ENCODE results near the gene ATG16L1. TPM values are rescaled to one million over a fixed set of nuclear protein-coding genes. Genes with fewer than 3 reads are reported as not detected.

Gene ATG16L1
- total RNA-seq, 1 donor from 2014 or later: 20.9 TPM

DNA sequence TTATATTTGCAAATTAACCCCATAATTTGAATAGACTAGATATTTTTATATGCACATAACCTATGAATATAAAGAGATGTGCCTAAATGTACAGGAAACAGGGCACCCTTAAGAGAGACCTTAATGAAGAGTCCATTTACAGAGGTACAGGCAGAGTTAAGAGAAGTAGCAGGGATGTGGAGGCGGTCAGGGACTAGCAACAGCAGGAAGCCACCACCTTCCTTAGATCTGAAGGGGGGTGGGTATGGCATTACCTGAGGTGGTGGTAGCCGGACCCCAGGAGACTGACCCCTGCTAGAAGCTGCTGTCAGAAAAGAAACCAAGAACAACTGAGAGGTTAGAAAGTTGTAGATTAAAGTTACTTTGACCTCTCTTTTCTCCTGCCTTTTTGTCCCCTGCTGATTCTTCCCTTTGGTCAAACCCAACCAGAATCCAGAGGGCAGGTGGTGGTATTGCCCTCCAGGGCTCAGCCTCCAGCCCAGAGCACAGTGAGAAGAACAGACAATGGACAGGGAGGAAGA, 24.9 kb upstream of the ATG16L1 start:
- no peak for DNase-seq (ENCODE audit: extremely low spot score, unreplicated experiment)
- Mint-ChIP-seq H3K4me3 (ENCODE audit: unreplicated experiment) (no peak overlapping the region), H3K9me3 (ENCODE audit: unreplicated experiment) (no peaks in the 10 kb centered on the region), H3K27ac (ENCODE audit: unreplicated experiment) (no peak overlapping the region), H3K4me1 (ENCODE audit: unreplicated experiment) (no peaks in the 10 kb centered on the region), H3K27me3 (ENCODE audit: unreplicated experiment) (peaks cover 53% of the 10 kb centered on the region), H3K36me3 (ENCODE audit: unreplicated experiment) (no peaks in the 10 kb centered on the region)
- TF ChIP-seq CTCF (IDR thresholded peaks at IDR 0.05): no peak

DNA sequence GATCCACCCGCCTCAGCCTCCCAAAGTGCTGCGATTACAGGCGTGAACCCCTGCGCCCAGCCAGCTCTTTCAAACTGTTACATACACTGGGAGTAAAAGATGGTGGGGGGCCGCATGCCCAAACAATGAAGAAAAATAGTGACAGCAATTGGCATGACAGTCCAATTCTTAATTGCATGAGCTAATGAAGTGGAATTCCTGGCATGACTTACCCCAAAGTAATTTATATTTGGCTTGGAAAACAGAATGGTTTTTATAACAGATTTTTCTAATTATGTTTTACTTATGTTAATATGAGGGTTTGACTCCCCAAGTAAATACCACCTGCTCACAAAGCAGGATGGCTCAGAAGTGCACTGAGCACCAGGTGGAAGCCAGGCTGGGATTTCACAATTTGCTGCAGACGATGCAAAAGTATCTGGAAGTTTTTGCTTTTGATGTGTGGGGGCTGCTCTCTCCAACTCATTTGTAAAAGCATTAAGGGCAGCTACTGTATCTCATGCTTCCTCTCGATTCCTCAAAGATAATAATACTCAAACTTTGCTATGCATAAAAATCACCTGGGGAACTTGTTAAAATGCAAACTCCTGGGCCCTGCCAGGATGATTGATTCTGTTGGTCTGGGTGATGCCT, 24.0 kb upstream of the ATG16L1 start:
- no peak for DNase-seq (ENCODE audit: extremely low spot score, unreplicated experiment)
- no peak for TF ChIP-seq CTCF (IDR thresholded peaks at IDR 0.05)
- Mint-ChIP-seq H3K9me3 (ENCODE audit: unreplicated experiment) (no peaks in the 10 kb centered on the region), H3K4me3 (ENCODE audit: unreplicated experiment) (no peak overlapping the region), H3K36me3 (ENCODE audit: unreplicated experiment) (no peaks in the 10 kb centered on the region), H3K27ac (ENCODE audit: unreplicated experiment) (no peak overlapping the region), H3K27me3 (ENCODE audit: unreplicated experiment) (peaks cover 46% of the 10 kb centered on the region), H3K4me1 (ENCODE audit: unreplicated experiment) (no peaks in the 10 kb centered on the region)

DNA sequence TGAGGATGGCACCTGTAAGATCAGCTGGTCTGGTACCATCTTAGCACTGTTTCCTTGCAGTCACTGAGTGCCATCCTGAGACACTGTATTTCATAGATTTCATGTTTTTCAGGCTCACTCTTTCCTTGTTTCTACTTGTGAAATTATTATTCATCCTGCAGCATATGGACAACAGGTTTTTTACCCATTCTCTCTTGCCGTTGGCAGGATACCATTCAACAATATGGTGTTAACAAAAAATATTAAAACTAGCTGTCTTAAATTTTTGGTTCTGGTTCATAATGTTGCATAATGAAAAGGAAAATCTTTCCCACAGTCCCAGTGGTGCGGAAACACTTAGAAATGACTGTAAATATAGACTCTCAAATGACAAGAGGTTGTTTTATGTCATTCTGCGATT, 23.1 kb upstream of the ATG16L1 start:
- no peaks in the 10 kb centered on the region for H3K36me3 Mint-ChIP-seq (ENCODE audit: unreplicated experiment)
- H3K27ac Mint-ChIP-seq (ENCODE audit: unreplicated experiment): no peak overlapping the region
- no peak for DNase-seq (ENCODE audit: extremely low spot score, unreplicated experiment)
- H3K4me3 Mint-ChIP-seq (ENCODE audit: unreplicated experiment): no peak overlapping the region
- no peaks in the 10 kb centered on the region for H3K9me3 Mint-ChIP-seq (ENCODE audit: unreplicated experiment)
- no peak for TF ChIP-seq CTCF (IDR thresholded peaks at IDR 0.05)
- no peaks in the 10 kb centered on the region for H3K4me1 Mint-ChIP-seq (ENCODE audit: unreplicated experiment)
- H3K27me3 Mint-ChIP-seq (ENCODE audit: unreplicated experiment): peaks cover 42% of the 10 kb centered on the region

DNA sequence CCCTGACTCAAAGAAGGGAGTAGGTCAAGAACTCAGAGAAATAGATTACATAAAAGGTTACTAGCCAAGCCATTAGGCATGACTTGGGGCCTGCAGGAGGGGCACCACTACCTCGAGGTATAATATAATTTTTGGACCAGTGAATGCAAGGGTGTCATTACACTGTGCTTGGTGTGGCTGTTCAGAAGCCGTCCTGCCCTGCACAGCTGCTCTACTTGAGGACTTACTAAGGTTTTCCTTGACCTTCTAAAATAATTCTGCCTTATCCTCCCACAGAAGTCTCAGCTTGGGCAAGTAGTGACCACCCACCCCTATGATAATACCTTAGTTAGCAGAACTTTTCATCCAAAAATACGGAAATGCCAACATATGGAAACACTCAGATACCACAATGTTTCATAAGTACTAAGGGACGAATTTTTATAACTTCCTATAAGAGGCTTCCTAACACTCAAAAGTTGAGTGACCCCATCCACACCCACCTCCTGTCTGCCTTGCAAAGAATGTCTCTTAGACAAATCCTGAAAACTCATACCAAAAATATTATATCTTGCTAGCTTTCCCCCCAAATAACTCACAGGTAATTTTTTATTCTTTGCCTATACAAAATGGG, 17.7 kb upstream of the ATG16L1 start:
- Mint-ChIP-seq H3K36me3 (ENCODE audit: unreplicated experiment) (no peaks in the 10 kb centered on the region), H3K4me3 (ENCODE audit: unreplicated experiment) (no peak overlapping the region), H3K27me3 (ENCODE audit: unreplicated experiment) (peaks cover 13% of the 10 kb centered on the region), H3K9me3 (ENCODE audit: unreplicated experiment) (no peaks in the 10 kb centered on the region), H3K4me1 (ENCODE audit: unreplicated experiment) (peaks cover 2% of the 10 kb centered on the region), H3K27ac (ENCODE audit: unreplicated experiment) (no peak overlapping the region)
- DNase-seq (ENCODE audit: extremely low spot score, unreplicated experiment): no peak
- TF ChIP-seq CTCF (IDR thresholded peaks at IDR 0.05): no peak

GRCh38 chr2:233234264-233234663, 17.2 kb upstream of the ATG16L1 start:
- peaks cover 2% of the 10 kb centered on the region for H3K4me1 Mint-ChIP-seq (ENCODE audit: unreplicated experiment)
- H3K9me3 Mint-ChIP-seq (ENCODE audit: unreplicated experiment): no peaks in the 10 kb centered on the region

More at GRCh38 chr2:233234264-233234663, 17.2 kb upstream of the ATG16L1 start:
- Mint-ChIP-seq H3K27me3 (ENCODE audit: unreplicated experiment) (peaks cover 11% of the 10 kb centered on the region), H3K4me3 (ENCODE audit: unreplicated experiment) (no peak overlapping the region), H3K27ac (ENCODE audit: unreplicated experiment) (no peak overlapping the region), H3K36me3 (ENCODE audit: unreplicated experiment) (no peaks in the 10 kb centered on the region)
- TF ChIP-seq CTCF (IDR thresholded peaks at IDR 0.05): no peak
- no peak for DNase-seq (ENCODE audit: extremely low spot score, unreplicated experiment)
